Measurements from ENCODE around the gene MLF2.

The MLF2 gene, protein sequence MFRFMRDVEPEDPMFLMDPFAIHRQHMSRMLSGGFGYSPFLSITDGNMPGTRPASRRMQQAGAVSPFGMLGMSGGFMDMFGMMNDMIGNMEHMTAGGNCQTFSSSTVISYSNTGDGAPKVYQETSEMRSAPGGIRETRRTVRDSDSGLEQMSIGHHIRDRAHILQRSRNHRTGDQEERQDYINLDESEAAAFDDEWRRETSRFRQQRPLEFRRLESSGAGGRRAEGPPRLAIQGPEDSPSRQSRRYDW

GRCh38 chr12:6752921-6753771 is at the start of gene MLF2:
TSS of gene MLF2 (minus strand) at chr12:6753141. CDS start at chr12:6752334, 807 bp downstream.
- DNase-seq (ENCODE audit: low spot score): peak; percentile 100

- DNase-seq (ENCODE audit: low spot score): no peak
Observed at GRCh38 chr12:6799147-6799546, 46.2 kb upstream of the MLF2 start.

DNA sequence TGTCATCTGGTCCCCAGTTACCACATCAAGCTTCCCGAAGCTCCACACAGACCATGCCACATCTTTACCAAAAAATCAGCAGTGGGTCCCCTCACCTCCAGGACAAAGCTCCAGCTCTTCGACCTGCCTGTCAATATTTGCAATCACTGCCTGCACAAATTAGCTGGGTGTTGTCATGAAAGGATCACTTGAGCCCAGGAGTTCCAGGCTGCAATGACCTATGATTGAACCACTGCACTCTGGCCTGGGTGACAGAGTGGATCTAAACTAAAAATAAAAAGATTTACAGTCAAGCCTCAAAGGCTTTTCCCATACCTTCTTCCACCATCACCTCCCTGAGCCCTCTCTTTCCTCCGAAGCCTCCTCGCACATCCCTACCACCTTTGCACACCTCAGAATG is 43.6 kb upstream of the MLF2 start:
- DNase-seq (ENCODE audit: low spot score): no peak

- no peak for DNase-seq (ENCODE audit: low spot score)
Observed at GRCh38 chr12:6795088-6795487, 42.1 kb upstream of the MLF2 start.

GRCh38 chr12:6792522-6793201 is 39.7 kb upstream of the MLF2 start:
- DNase-seq (ENCODE audit: low spot score): no peak

DNA sequence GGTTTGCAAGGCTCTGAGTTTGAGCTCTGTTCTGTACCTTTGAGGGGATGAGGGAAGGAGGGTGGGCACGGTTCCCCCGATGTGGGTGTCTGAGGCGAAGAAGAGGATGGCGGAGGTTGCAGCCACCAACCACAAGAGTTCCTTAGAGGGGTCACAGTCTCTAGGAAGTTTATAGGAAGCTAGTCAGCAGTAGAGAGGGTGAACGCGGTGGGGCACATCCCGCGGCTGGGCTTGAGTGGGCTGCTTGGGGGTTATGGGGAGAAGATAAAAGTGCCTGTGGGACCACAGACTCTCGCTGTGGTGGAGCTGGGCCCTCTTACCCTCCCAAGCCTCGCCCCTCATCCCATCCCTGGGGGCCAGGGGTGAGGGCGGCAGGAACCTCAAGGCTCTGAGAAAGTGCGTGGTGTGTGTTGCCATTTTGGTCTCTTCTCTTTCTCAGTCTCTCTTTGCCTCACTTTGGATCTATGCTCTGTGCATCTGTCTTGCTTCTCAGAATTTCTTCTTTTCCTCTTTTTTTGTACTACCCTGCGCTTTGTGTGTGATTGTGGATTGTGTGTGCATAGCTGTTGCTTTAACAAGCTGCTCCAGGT is 39.1 kb upstream of the MLF2 start:
- DNase-seq (ENCODE audit: low spot score): no peak

GRCh38 chr12:6790496-6791150 is 37.7 kb upstream of the MLF2 start:
- no peak for DNase-seq (ENCODE audit: low spot score)

DNA sequence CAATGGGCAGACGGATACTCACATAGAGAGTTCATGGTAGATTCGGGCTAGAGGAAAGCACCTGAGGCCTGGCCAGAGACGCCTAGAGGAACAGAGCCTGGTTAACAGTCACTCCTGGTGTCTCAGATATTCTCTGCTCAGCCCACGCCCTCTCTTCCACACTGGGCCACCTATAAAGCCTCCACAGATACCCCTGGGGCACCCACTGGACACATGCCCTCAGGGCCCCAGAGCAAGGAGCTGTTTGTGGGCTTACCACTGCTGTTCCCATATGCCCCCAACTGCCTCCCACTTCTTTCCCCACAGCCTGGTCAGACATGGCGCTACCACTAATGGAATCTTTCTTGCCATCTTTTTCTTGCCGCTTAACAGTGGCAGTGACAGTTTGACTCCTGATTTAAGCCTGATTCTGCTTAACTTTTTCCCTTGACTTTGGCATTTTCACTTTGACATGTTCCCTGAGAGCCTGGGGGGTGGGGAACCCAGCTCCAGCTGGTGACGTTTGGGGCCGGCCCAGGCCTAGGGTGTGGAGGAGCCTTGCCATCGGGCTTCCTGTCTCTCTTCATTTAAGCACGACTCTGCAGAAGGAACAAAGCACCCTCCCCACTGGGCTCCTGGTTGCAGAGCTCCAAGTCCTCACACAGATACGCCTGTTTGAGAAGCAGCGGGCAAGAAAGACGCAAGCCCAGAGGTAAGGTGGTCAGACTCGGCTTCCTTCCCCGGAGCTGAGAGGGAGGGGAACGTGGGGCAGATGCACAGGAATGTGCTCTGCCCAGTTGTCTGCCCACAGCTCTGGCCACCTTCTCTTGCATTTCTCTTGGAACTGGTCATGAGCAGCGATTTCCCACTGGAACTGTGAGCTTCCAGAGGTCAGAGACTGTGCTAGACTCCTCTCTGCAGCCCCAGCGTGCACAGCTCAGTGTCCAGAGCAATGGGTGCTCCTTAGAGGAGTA is 36.3 kb upstream of the MLF2 start, which contains the start of gene CD4:
TSS of gene CD4 (plus strand) at position 557 of the 953 bp plus-strand sequence. CDS start 10,611 bp downstream, outside the sequence.
- DNase-seq (ENCODE audit: low spot score): no peak

- no peak for DNase-seq (ENCODE audit: low spot score)
Observed at GRCh38 chr12:6787309-6787708, 34.4 kb upstream of the MLF2 start.

DNA sequence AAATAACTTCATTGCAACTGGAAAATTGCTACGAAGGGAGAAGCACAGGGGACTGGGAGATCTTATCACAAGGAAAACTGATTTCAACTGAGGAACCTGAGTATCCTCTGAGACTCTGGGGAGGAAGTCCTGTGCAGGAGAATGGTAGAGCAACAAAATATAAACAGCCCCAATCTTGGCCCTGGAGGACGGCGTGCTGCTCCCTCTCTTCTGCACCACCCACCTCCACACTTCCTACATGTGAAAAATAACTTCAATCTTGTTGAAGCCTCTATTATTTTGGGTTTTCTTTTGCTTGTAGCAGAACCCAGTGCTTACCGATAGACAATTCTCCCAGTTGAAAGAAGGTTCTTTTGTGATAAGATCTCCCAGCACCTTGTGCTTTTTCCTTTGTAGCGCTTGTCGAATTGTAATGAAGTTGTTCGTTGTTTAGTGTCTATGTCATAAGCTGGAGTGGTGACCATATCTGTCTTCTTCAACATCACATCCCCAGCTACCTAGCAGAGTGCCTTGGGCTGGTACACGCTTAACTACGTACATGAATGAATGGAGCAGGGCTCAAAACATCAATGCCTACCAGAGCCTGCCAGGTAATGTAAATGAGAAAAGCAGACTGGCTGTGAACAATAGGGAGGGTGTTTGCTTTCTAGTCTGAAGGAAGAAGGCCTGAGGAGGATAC is 33.6 kb upstream of the MLF2 start:
- no peak for DNase-seq (ENCODE audit: low spot score)

DNA sequence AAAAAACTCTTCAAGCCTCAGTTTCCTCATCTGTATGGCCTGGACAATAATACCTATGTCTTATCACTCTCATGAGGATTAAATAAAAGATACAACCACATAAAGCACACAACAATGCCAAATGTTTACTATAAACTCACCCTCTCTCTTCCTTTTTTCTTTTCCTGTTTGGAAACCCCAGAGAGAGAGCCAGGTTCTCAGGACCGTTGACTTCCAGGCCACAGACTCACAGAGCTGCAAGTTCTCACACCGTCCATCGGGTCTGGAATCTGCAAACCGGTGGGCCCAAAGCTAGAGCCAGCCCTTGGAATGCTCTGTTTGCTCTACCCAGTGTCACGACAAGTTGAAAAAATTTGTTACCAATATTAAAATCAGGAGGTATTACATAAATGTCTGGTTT is 31.8 kb upstream of the MLF2 start:
- no peak for DNase-seq (ENCODE audit: low spot score)

DNA sequence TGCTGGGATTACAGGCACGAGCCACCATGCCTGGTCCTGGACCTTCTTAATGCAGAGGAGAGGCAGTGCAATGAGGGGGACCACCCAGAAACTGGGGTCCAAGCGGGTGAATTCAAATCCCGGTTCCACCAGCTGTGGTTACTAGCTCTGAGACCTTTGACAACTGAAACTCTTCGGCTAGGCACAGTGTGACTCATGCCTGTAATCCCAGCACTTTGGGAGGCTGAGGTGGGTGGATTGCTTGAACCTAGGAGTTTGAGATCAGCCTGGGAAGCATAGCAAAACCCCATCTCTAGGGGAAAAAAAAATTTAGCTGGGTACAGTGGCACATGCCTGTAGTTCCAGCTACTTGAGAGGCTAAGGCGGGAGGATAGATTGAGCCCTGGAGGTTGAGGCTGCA is 31.4 kb upstream of the MLF2 start:
- no peak for DNase-seq (ENCODE audit: low spot score)

GRCh38 chr12:6783828-6784227 is 30.9 kb upstream of the MLF2 start:
- DNase-seq (ENCODE audit: low spot score): no peak

GRCh38 chr12:6782850-6783566 is 30.1 kb upstream of the MLF2 start:
- DNase-seq (ENCODE audit: low spot score): no peak

DNA sequence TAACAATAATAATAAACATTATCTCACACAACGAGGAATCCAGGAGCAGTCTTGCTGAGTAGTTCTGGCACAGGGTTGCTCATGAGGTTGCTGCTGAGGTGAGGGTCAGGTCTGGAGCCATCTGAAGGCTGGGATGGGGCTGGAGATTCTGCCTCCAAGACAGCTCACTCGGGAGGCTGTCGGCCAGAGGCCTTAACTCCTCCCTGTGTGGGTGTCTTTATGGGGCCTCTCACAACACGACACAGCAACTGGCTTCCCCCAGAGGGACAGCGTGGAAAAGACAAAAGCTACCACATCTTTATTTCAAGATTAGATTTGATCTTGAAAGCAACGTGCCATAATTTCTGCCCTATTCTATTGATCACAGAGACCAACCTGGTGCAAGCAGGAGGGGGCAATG is 29.2 kb upstream of the MLF2 start:
- DNase-seq (ENCODE audit: low spot score): no peak

GRCh38 chr12:6780573-6780972 is 27.6 kb upstream of the MLF2 start:
- no peak for DNase-seq (ENCODE audit: low spot score)

DNA sequence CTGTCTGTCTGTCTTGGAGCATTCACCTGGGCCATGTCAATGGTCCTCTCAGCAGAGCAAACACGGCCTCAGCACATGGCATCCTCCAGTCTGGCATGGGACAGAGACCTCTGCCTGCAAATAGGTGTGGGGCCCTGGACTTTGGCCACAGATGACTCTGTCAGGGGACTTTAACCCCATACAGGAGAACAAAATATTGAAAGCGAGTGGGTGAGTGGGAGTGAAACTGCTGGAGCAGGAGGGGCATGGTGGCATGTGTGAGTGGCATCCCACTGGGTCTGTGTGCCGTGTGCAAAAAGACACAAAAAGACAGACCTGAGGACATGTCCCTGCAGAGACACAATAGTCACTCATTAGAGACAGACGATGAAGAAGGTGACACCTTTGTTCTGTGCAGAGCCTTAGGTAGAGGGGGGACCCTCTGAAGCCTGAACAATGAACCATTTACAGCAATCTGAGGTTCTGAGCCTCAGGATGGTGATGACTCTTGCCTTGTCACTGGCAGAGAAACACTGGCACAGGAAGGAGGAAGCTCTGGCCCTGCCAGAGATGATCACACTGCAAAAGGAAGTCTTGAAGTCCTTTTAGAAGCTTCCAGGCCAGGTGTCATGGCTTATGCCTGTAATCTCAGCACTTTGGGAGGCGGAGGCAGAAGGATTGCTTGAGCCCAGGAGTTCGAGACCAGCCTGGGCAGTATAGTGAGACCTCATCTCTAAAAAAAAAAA is 26.9 kb upstream of the MLF2 start:
- no peak for DNase-seq (ENCODE audit: low spot score)

Measured in AG20443 (cell line).